Frontal cortex (tissue), 1 donor: ENCODE measurements around the gene C10orf105. TPM values are rescaled to one million over a fixed set of nuclear protein-coding genes. Genes with fewer than 3 reads are reported as not detected.

Experiments
- total RNA-seq: library from RNA; depleted of rRNA; stranded (reverse); fragments of >200 nt; gene quantifications from one replicate; pipeline ENCODE4 v1.2.3, GENCODE V29; 2014

The C10orf105 gene
- total RNA-seq, 1 donor from 2014 or later = not detected

Other genes starting within 250 kb of the C10orf105 start
- 2.0 TPM for gene VSIR, start 53.7 kb upstream of the C10orf105 start, total RNA-seq
- 482 TPM for gene PSAP, start 131.5 kb upstream of the C10orf105 start, total RNA-seq
- gene CHST3, start 244.6 kb upstream of the C10orf105 start, total RNA-seq = 3.3 TPM